Osteocyte (in vitro differentiated cells): ENCODE measurements around the gene SLC1A5. TPM values are rescaled to one million over a fixed set of nuclear protein-coding genes. Genes with fewer than 3 reads are reported as not detected.

Source experiments
- DNase-seq: peaks from one replicate; pipeline ENCODE4 v3.0.0; 2021; ENCODE audit warnings: mixed read lengths; ENCODE audit not compliant: unreplicated experiment; ENCODE audit errors: extremely low spot score
- H3K27ac Mint-ChIP-seq: one replicate; pipeline ENCODE4 v1.8.0; 2021; ENCODE audit warnings: mild to moderate bottlenecking, mixed read lengths; ENCODE audit not compliant: unreplicated experiment
- H3K27me3 Mint-ChIP-seq: one replicate; pipeline ENCODE4 v1.8.0; 2021; ENCODE audit warnings: mixed read lengths; ENCODE audit not compliant: unreplicated experiment
- H3K36me3 Mint-ChIP-seq: one replicate; pipeline ENCODE4 v1.8.0; 2021; ENCODE audit warnings: mixed read lengths; ENCODE audit not compliant: unreplicated experiment
- H3K4me1 Mint-ChIP-seq: one replicate; pipeline ENCODE4 v1.8.0; 2021; ENCODE audit warnings: mixed read lengths; ENCODE audit not compliant: unreplicated experiment
- H3K4me3 Mint-ChIP-seq: one replicate; pipeline ENCODE4 v1.8.0; 2021; ENCODE audit warnings: mild to moderate bottlenecking, moderate library complexity, mixed read lengths; ENCODE audit not compliant: unreplicated experiment
- H3K9me3 Mint-ChIP-seq: one replicate; pipeline ENCODE4 v1.8.0; 2021; ENCODE audit warnings: mixed read lengths; ENCODE audit not compliant: unreplicated experiment
- total RNA-seq: library from RNA; stranded (reverse); gene quantifications from 2 replicates; pipeline ENCODE4 v1.2.1, GENCODE V29; 2021
- TF ChIP-seq, protein P1 (sequence below): fragments of 200-600 bp; sonication (generic); IDR thresholded peaks from 2 replicates; pipeline ENCODE4 v1.5.0; 2021; ENCODE audit warnings: antibody characterized with exemption, mild to moderate bottlenecking, moderate library complexity

Gene SLC1A5
- total RNA-seq, 1 donor from 2014 or later: 313 TPM

DNA sequence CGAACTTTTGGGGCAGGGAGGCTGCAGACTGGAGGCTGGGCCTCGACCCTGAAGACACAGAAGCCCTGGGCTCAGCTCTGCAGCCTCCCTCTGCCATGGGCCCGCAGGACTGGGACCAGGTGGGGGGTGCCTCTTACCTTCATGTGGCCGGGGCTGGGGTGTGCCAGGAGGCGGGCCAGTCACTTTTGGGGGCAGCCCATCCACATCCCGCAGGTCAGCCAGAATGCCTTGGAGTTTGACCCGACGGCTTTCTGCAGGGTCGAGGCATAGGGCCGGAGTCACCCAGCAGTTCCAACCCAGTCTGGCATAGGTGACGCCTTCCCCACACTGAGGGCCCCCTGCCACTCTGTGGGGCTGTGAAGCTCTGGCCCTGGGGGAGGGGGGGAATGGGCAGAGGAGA, 60.6 kb downstream of the SLC1A5 start:
- Mint-ChIP-seq H3K36me3 (peaks cover 31% of the 10 kb centered on the region), H3K27me3 (no peaks in the 10 kb centered on the region), H3K4me1 (peaks cover 27% of the 10 kb centered on the region), H3K4me3 (no peak overlapping the region), H3K9me3 (no peaks in the 10 kb centered on the region), H3K27ac (no peak overlapping the region)
- TF ChIP-seq, protein P1, sequence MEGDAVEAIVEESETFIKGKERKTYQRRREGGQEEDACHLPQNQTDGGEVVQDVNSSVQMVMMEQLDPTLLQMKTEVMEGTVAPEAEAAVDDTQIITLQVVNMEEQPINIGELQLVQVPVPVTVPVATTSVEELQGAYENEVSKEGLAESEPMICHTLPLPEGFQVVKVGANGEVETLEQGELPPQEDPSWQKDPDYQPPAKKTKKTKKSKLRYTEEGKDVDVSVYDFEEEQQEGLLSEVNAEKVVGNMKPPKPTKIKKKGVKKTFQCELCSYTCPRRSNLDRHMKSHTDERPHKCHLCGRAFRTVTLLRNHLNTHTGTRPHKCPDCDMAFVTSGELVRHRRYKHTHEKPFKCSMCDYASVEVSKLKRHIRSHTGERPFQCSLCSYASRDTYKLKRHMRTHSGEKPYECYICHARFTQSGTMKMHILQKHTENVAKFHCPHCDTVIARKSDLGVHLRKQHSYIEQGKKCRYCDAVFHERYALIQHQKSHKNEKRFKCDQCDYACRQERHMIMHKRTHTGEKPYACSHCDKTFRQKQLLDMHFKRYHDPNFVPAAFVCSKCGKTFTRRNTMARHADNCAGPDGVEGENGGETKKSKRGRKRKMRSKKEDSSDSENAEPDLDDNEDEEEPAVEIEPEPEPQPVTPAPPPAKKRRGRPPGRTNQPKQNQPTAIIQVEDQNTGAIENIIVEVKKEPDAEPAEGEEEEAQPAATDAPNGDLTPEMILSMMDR: no peak
- DNase-seq: no peak

DNA sequence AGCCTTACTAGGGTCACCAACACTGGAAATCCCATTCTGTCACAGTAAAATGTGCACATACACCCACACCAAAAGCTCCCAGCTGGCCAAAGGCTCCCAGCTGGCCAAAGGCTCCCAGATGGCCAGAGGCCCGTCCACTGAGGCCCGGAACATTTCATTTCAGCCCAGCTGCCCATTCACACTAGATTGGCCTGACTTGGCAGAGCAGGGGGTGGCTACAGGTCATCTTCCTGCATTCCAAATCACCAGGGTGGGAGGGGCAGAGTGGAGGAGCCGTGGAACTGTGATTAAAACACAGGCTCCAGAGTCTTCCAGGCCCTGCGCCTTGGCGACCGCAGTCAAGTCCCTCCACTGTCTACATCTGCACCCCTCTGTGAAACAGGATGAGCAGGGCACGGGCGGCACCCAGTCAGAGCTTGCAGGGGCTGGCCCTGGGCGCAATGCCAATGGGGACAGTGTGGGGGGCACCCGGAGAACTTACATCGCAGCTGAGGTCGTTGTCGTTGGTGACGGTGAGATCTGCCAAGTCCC, 61.4 kb downstream of the SLC1A5 start:
- Mint-ChIP-seq H3K9me3 (no peaks in the 10 kb centered on the region), H3K4me1 (peaks cover 22% of the 10 kb centered on the region), H3K36me3 (peaks cover 33% of the 10 kb centered on the region), H3K27me3 (no peaks in the 10 kb centered on the region), H3K27ac (no peak overlapping the region), H3K4me3 (no peak overlapping the region)
- TF ChIP-seq, protein P1: no peak
- no peak for DNase-seq

DNA sequence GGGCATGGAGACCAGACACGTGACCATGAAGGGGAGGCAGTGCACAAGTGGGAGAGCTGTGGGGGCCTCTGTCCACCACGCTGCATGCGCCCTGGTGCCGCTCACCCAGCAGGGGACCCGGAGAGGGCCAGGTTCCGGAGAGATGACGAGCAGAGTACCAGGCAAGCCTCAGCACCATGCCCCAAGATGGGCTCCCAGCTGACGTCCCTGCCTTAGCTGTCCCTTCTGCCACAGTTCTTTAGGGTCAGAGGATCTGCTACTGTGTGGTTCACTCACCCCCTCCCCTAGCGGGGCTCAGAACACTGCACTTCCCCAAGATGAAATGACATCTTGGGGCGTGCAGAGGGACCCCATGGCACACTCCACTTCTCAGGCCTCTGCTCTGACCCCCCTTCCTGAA, 61.8 kb downstream of the SLC1A5 start:
- no peaks in the 10 kb centered on the region for H3K9me3 Mint-ChIP-seq
- peaks cover 36% of the 10 kb centered on the region for H3K36me3 Mint-ChIP-seq
- no peaks in the 10 kb centered on the region for H3K27me3 Mint-ChIP-seq
- TF ChIP-seq, protein P1: no peak
- peaks cover 17% of the 10 kb centered on the region for H3K4me1 Mint-ChIP-seq
- H3K4me3 Mint-ChIP-seq: no peak overlapping the region
- no peak overlapping the region for H3K27ac Mint-ChIP-seq
- no peak for DNase-seq

DNA sequence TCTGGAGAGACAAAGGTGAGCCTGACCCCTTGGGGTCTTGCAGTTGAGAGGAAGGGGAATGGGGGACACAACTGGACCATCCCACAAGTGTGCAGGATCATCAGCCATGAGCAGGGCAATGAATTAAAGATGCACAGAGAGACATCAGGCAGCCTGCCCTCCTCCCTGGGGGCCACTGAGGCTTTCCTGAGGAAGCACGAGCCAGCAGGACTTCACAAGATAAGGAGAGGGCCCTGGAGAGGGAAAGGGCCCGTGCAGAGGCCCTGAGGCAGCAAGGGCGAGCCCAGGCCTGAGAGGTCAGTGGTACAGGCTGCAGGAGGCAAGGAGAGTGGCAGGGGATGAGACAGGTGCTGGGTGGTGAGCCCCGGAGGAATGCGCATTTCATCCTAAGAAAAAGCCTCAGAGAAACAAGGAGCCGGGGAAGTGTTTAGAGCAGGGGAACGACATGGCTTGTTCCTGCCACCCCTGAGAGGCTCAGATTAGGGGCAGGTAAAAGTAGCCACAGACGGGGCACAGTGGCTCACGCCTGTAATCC, 62.5 kb downstream of the SLC1A5 start:
- H3K4me1 Mint-ChIP-seq: peaks cover 11% of the 10 kb centered on the region
- no peaks in the 10 kb centered on the region for H3K27me3 Mint-ChIP-seq
- H3K4me3 Mint-ChIP-seq: no peak overlapping the region
- H3K9me3 Mint-ChIP-seq: no peaks in the 10 kb centered on the region
- H3K27ac Mint-ChIP-seq: no peak overlapping the region
- TF ChIP-seq, protein P1: no peak
- DNase-seq: no peak
- H3K36me3 Mint-ChIP-seq: peaks cover 38% of the 10 kb centered on the region

DNA sequence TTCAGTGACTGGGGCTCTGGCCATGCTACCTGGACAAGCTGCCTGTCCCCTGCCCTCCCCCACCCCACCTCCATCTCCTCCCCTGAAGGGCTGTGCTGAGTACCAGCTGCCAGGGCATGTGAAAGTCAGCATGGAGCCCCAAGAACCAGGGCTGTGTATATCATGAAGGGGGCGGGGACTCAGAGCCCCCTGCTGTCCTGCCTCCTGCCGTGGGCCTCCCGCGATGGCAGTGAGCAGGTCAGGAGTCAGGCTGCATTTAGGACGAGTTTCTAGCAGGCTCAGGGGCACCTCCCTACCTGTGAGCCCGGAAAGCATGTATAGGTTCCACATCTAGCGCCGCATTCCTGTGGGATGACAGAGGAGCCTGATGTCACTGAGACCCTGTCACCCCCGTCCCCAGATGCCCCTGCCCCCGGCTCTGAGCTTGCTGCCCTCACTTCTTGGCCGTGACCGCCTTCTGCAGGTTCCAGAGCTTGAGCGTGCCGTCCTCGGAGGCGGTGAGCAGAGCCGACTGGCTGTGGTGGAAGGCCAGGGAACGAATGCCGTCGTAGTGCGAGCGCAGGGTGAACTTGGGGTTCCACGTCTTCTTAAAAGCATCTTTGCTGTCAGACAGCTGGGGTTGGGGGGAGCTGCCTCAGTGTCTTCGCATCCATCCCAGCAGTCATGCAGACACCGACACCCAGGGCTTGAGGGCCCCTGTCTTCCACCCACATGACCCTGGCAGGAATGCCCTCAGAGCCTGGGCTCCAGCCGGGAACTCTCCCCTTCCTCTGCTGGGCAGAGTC, 63.2 kb downstream of the SLC1A5 start:
- no peak for DNase-seq
- no peaks in the 10 kb centered on the region for H3K27me3 Mint-ChIP-seq
- TF ChIP-seq, protein P1: no peak
- no peaks in the 10 kb centered on the region for H3K9me3 Mint-ChIP-seq
- H3K27ac Mint-ChIP-seq: no peak overlapping the region
- peaks cover 8% of the 10 kb centered on the region for H3K4me1 Mint-ChIP-seq
- peaks cover 39% of the 10 kb centered on the region for H3K36me3 Mint-ChIP-seq
- H3K4me3 Mint-ChIP-seq: no peak overlapping the region
